Upper lobe of left lung (tissue), 6 donors: ENCODE data around the gene COL4A6. TPM values are rescaled to one million over a fixed set of nuclear protein-coding genes. Genes with fewer than 3 reads are reported as not detected.

Experiments
- ATAC-seq, 2 donors: fragments of 200-7000 bp; cut with Tn5 transposase; one replicate each; pipeline ENCODE4 v1.9.1; 2022; ENCODE audit warnings: mild to moderate bottlenecking in 2 of 2, moderate library complexity in 2 of 2; ENCODE audit not compliant: low FRiP score in 2 of 2
- DNase-seq, 2 donors: peaks; one replicate each; pipeline ENCODE4 v3.0.0-alpha.2; 2019 to 2020
- H3K27ac ChIP-seq, 4 donors: fragments of 200-600 bp; sonication (generic); one replicate each; pipeline ENCODE4 v1.5.1; 2016 to 2019
- H3K27me3 ChIP-seq, 4 donors: fragments of 200-600 bp; sonication (generic); one replicate each; pipeline ENCODE4 v1.5.1; 2017 to 2019
- H3K36me3 ChIP-seq, 4 donors: fragments of 200-600 bp; sonication (generic); one replicate each; pipeline ENCODE4 v1.5.1; 2016 to 2019
- H3K4me1 ChIP-seq, 4 donors: fragments of 200-600 bp; sonication (generic); one replicate each; pipeline ENCODE4 v1.5.1; 2018 to 2019
- H3K4me3 ChIP-seq, 4 donors: fragments of 200-600 bp; sonication (generic); one replicate each; pipeline ENCODE4 v1.5.1; 2017 to 2019; ENCODE audit warnings: mild to moderate bottlenecking in 2 of 4, moderate library complexity in 1 of 4
- H3K9me3 ChIP-seq, 4 donors: fragments of 200-600 bp; sonication (generic); one replicate each; pipeline ENCODE4 v1.5.1; 2018 to 2019
- EP300 ChIP-seq, 4 donors: sonication (generic); formaldehyde crosslinking; IDR thresholded peaks; one replicate each; pipeline ENCODE4 v1.5.1; 2017; ENCODE audit warnings: antibody characterized with exemption in 4 of 4, control low read depth in 2 of 4
- POLR2A ChIP-seq, 4 donors: fragments of 450-650 bp; IDR thresholded peaks; one replicate each; pipeline ENCODE4 v1.5.1; 2016 to 2017; ENCODE audit warnings: antibody characterized with exemption in 4 of 4, mild to moderate bottlenecking in 2 of 4
- POLR2AphosphoS5 ChIP-seq, 2 donors: sonication (generic); formaldehyde crosslinking; IDR thresholded peaks; one replicate each; pipeline ENCODE4 v1.5.1; 2017; ENCODE audit warnings: antibody characterized with exemption in 2 of 2
- WGBS, 2 donors: methylation state at CpG; one replicate each; pipeline ENCODE4 v1.1.5; 2017 to 2018; 5-methylcytosine and 5-hydroxymethylcytosine counted together
- total RNA-seq, 6 donors: library from RNA; depleted of rRNA in 4 of 6; stranded (reverse); fragments of >200 nt in 4 of 6; gene quantifications; one replicate each; pipeline versions ENCODE4 v1.1.0 to v1.2.1, GENCODE V29; 2016 to 2021
- TF ChIP-seq, protein P1 (sequence below), 6 experiments: fragments of 450-650 bp in 4 of 6; fragments of 200-600 bp in 2 of 6; sonication (generic) in 2 of 6; IDR thresholded peaks; one replicate each; pipeline ENCODE4 v1.5.1; 2016 to 2019; ENCODE audit warnings: antibody characterized with exemption in 6 of 6
- donor health status: DM: no; HTN: no; CAD: no; lungs with moderate emphysema.
- donor health status: DM: no; HTN: yes; CAD: no; lungs with severe emphysema.

The COL4A6 gene
- total RNA-seq, 6 donors from 2014 or later, result 0.52 to 3.8 (median 2.2) TPM

GRCh38 chrX:108148524-108148923, 289.7 kb downstream of the COL4A6 start:
- no peaks in the 10 kb centered on the region for H3K9me3 ChIP-seq
- H3K27me3 ChIP-seq, result no peaks in the 10 kb centered on the region
- ATAC-seq (no peak), DNase-seq (no peak)
- H3K4me1 ChIP-seq, result no peaks in the 10 kb centered on the region
- H3K27ac ChIP-seq, result no peak overlapping the region
- H3K36me3 ChIP-seq, result peaks cover 0 to 17% (median 0%) of the 10 kb centered on the region in 4 donors
- TF ChIP-seq, protein P1, sequence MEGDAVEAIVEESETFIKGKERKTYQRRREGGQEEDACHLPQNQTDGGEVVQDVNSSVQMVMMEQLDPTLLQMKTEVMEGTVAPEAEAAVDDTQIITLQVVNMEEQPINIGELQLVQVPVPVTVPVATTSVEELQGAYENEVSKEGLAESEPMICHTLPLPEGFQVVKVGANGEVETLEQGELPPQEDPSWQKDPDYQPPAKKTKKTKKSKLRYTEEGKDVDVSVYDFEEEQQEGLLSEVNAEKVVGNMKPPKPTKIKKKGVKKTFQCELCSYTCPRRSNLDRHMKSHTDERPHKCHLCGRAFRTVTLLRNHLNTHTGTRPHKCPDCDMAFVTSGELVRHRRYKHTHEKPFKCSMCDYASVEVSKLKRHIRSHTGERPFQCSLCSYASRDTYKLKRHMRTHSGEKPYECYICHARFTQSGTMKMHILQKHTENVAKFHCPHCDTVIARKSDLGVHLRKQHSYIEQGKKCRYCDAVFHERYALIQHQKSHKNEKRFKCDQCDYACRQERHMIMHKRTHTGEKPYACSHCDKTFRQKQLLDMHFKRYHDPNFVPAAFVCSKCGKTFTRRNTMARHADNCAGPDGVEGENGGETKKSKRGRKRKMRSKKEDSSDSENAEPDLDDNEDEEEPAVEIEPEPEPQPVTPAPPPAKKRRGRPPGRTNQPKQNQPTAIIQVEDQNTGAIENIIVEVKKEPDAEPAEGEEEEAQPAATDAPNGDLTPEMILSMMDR (IDR thresholded peaks at IDR 0.05), result no peak
- no peak for TF ChIP-seq POLR2A (IDR thresholded peaks at IDR 0.05)
- no peak for TF ChIP-seq EP300 (IDR thresholded peaks at IDR 0.05)
- TF ChIP-seq POLR2AphosphoS5 (IDR thresholded peaks at IDR 0.05), result no peak
- H3K4me3 ChIP-seq, result no peak overlapping the region

DNA sequence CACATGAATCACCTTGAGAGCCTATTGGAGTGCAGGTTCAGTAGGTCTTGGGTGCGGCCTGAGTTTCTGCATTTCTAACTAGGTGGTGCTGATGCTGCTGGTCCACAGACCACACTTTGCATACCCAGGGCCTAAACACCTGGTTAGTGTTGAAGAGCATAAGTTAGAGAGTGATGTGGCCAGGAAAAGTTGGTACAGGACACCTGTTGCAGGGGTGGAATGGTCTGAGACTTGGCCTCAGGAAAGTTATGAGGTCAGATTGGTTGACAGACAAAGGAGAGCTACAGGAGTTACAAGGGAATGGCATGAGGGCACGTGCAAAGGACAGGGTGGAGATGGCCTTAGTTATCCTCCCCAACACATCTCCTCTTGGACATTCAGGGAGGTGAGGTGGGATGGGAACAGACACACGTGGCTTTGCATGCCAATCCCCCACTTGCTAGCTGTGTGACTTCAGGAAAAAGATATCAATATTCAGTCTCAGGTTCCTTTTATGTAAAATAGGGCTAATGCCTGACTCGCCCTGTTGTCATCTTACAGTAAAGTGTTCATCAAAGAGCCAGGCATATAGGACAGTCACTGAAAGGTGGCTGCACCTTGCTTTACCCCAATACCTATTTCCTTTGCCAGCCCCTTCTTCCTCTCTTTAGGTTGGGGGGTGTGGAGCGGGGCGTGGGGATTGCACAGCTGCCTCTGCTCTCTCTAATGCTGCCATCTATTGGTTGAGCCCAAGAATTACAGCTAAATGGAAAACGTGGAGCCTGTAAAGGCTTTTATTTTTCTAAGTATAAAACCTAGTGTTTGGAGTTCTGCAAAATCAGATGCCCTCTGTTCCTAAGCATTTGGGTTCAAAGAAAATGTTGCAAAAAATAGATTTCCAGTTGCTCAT, 299.2 kb downstream of the COL4A6 start:
- no peak overlapping the region for H3K27ac ChIP-seq
- no peak overlapping the region for H3K4me3 ChIP-seq
- TF ChIP-seq POLR2AphosphoS5 (IDR thresholded peaks at IDR 0.05) (no peak), EP300 (IDR thresholded peaks at IDR 0.05) (no peak)
- TF ChIP-seq, protein P1 (IDR thresholded peaks at IDR 0.05), result peak in 1 of 6 experiments; percentile 30
- H3K27me3 ChIP-seq, result no peaks in the 10 kb centered on the region
- DNase-seq, result no peak
- WGBS, 2 donors, result 65 to 79% methylated on average over 6 to 7 of the region's 7 CpGs
- no peaks in the 10 kb centered on the region for H3K9me3 ChIP-seq
- no peak for ATAC-seq
- peaks cover 0 to 34% (median 3%) of the 10 kb centered on the region in 4 donors for H3K36me3 ChIP-seq
- H3K4me1 ChIP-seq, result no peaks in the 10 kb centered on the region

GRCh38 chrX:108134724-108135123, 303.5 kb downstream of the COL4A6 start:
- Histone ChIP-seq H3K9me3 (no peaks in the 10 kb centered on the region), H3K36me3 (peaks cover 0 to 22% (median 0%) of the 10 kb centered on the region in 4 donors), H3K27me3 (no peaks in the 10 kb centered on the region), H3K27ac (no peak overlapping the region), H3K4me1 (no peaks in the 10 kb centered on the region), H3K4me3 (no peak overlapping the region)
- ATAC-seq, result no peak
- no peak for DNase-seq
- no peak for TF ChIP-seq POLR2A (IDR thresholded peaks at IDR 0.05)
- TF ChIP-seq, protein P1 (IDR thresholded peaks at IDR 0.05), result no peak
- TF ChIP-seq POLR2AphosphoS5 (IDR thresholded peaks at IDR 0.05), result no peak
- no peak for TF ChIP-seq EP300 (IDR thresholded peaks at IDR 0.05)
- WGBS, 2 donors, result 47 to 100% methylated on average over 1 of the region's 1 CpG

DNA sequence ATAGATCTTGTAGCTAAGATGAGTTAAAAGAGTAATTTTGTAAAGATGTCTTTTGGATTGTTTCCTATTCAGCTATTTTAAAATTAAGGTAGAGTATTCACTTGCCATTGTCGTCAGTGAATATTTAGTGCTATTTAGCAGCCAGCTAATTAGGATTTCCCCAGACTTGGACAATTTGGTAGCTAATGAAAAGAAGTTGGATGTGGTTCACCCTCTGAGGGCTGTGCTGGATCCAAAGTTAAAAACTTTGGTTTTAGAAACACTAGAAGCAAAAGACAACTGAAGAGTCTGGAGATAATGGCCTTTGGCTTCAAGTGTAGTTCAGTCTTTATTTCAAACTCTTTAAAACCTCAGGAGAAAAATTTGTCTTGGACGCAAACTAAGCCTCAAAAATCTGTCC, 305.3 kb downstream of the COL4A6 start:
- Histone ChIP-seq H3K27me3 (no peaks in the 10 kb centered on the region), H3K9me3 (no peaks in the 10 kb centered on the region), H3K4me1 (no peaks in the 10 kb centered on the region), H3K36me3 (peaks cover 0 to 11% (median 0%) of the 10 kb centered on the region in 4 donors), H3K27ac (no peak overlapping the region), H3K4me3 (no peak overlapping the region)
- DNase-seq (no peak), ATAC-seq (no peak)
- WGBS, 2 donors, result 75 to 93% methylated on average over 2 of the region's 2 CpGs
- TF ChIP-seq, protein P1 (IDR thresholded peaks at IDR 0.05), result no peak
- TF ChIP-seq POLR2A (IDR thresholded peaks at IDR 0.05) (no peak), POLR2AphosphoS5 (IDR thresholded peaks at IDR 0.05) (no peak), EP300 (IDR thresholded peaks at IDR 0.05) (no peak)
